Measurements from ENCODE around the gene BAMBI.

BAMBI gene

DNA sequence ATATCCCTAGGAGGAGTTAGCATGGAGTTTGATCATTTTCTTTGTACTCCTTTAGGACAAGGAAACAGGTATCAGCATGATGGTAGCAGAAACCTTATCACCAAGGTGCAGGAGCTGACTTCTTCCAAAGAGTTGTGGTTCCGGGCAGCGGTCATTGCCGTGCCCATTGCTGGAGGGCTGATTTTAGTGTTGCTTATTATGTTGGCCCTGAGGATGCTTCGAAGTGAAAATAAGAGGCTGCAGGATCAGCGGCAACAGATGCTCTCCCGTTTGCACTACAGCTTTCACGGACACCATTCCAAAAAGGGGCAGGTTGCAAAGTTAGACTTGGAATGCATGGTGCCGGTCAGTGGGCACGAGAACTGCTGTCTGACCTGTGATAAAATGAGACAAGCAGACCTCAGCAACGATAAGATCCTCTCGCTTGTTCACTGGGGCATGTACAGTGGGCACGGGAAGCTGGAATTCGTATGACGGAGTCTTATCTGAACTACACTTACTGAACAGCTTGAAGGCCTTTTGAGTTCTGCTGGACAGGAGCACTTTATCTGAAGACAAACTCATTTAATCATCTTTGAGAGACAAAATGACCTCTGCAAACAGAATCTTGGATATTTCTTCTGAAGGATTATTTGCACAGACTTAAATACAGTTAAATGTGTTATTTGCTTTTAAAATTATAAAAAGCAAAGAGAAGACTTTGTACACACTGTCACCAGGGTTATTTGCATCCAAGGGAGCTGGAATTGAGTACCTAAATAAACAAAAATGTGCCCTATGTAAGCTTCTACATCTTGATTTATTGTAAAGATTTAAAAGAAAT lies 4.8 kb downstream of the BAMBI start:
- H2AFZ ChIP-seq (ENCODE audit: low read depth, low read length): no peak overlapping the region
- no peaks in the 10 kb centered on the region for H3K9me3 ChIP-seq (ENCODE audit: control insufficient read depth, low read length)
- H2BK120ac ChIP-seq (ENCODE audit: low read depth, low read length): no peak overlapping the region
- no peak overlapping the region for H2BK12ac ChIP-seq (ENCODE audit: low read length in 2 of 2)
- H3K9ac ChIP-seq (ENCODE audit: low read length): no peak overlapping the region
- no peak overlapping the region for H3K4ac ChIP-seq (ENCODE audit: low read depth in 1 of 2, low read length in 2 of 2)
- no peak overlapping the region for H3K23ac ChIP-seq (ENCODE audit: low read length in 2 of 2)
- 70% methylated on average over 14 of the region's 14 CpGs for WGBS
- H3K27me3 ChIP-seq (ENCODE audit: control insufficient read depth in 1 of 2, insufficient read depth in 1 of 2, low read length in 2 of 2): peaks cover 0 to 13% of the 10 kb centered on the region in 2 experiments
- H2AK5ac ChIP-seq (ENCODE audit: low read length, severe bottlenecking): no peak overlapping the region
- H3K36me3 ChIP-seq (ENCODE audit: control insufficient read depth in 1 of 2, insufficient read depth in 2 of 2, low read depth in 1 of 2, low read length in 2 of 2): peaks cover 4 to 11% of the 10 kb centered on the region in 2 experiments
- H3K14ac ChIP-seq (ENCODE audit: low read length in 2 of 2): peak overlapping the region in 1 of 2 experiments; percentile 8
- no peak overlapping the region for H2BK15ac ChIP-seq (ENCODE audit: low read depth, poor library complexity, severe bottlenecking)
- peaks cover 6% of the 10 kb centered on the region for H3K4me1 ChIP-seq (ENCODE audit: control insufficient read depth, insufficient read depth, low read depth, low read length)
- no peak overlapping the region for H4K91ac ChIP-seq (ENCODE audit: low read length)
- H4K8ac ChIP-seq (ENCODE audit: low read length): no peak overlapping the region
- peaks cover 10% of the 10 kb centered on the region for H3K79me1 ChIP-seq (replicated peaks; ENCODE audit: low read length, poor library complexity, severe bottlenecking)
- H3K4me3 ChIP-seq (ENCODE audit: insufficient read depth in 1 of 2, low read depth in 1 of 2, low read length in 2 of 2): no peak overlapping the region
- no peak for DNase-seq
- H3K27ac ChIP-seq (ENCODE audit: low read length, poor library complexity, severe bottlenecking): no peak overlapping the region
- no peak overlapping the region for H2BK5ac ChIP-seq (ENCODE audit: low read depth, low read length, poor library complexity, severe bottlenecking)
- H3K4me2 ChIP-seq (ENCODE audit: low read length, poor library complexity, severe bottlenecking): no peak overlapping the region
- H3K18ac ChIP-seq (ENCODE audit: low read depth in 1 of 2, low read length in 2 of 2): peak overlapping the region in 1 of 2 experiments; percentile 11

DNA sequence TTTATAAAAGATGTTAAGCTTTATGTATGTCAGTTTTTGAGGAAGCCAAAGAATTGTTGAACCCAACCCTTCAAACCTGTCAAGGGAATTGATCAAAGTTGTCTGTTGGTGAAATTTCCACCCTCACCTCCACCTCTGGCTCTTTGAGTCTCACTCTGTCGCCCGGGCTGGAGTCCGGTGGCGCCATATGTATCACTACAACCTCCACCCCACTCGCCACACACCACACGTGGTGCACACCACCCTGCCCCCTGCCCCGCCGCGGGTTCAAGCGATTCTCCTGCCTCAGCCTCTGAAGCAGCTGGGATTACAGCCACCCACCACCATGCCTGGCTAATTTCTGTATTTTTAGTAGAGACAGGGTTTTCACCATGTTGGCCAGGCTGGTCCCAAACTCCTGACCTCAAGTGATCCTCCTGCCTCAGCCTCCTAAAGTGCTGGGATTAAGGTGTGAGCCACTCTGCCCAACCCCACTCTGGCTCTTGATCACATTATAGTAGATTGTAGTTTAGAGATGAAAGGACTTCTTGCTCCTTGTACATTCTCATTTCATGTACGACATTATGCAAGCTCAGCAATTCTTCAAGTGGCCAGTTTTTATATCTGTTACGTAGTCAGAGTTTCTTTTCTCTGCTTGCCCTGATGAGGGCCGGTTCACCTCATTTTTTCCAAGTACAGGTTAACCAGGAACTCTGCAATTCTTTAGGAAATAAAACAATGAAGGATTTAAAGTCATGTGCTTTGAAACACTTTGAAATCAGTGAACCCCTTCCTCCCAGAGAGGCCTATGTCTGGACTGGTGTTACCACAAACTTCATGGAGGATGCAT lies 7.0 kb downstream of the BAMBI start:
- Histone ChIP-seq H3K4me2 (ENCODE audit: low read length, poor library complexity, severe bottlenecking) (no peak overlapping the region), H3K27me3 (ENCODE audit: control insufficient read depth in 1 of 2, insufficient read depth in 1 of 2, low read length in 2 of 2) (no peaks in the 10 kb centered on the region), H2BK15ac (ENCODE audit: low read depth, poor library complexity, severe bottlenecking) (no peak overlapping the region), H3K23ac (ENCODE audit: low read length in 2 of 2) (peak overlapping the region in 1 of 2 experiments; percentile 40), H4K8ac (ENCODE audit: low read length) (peak overlapping the region; percentile 63), H3K4me3 (ENCODE audit: insufficient read depth in 1 of 2, low read depth in 1 of 2, low read length in 2 of 2) (no peak overlapping the region), H3K18ac (ENCODE audit: low read depth in 1 of 2, low read length in 2 of 2) (no peak overlapping the region), H3K9ac (ENCODE audit: low read length) (no peak overlapping the region), H3K79me1 (replicated peaks; ENCODE audit: low read length, poor library complexity, severe bottlenecking) (peaks cover 8% of the 10 kb centered on the region), H2BK5ac (ENCODE audit: low read depth, low read length, poor library complexity, severe bottlenecking) (no peak overlapping the region), H2BK120ac (ENCODE audit: low read depth, low read length) (no peak overlapping the region), H2AFZ (ENCODE audit: low read depth, low read length) (no peak overlapping the region), H2AK5ac (ENCODE audit: low read length, severe bottlenecking) (no peak overlapping the region), H3K14ac (ENCODE audit: low read length in 2 of 2) (no peak overlapping the region), H3K4ac (ENCODE audit: low read depth in 1 of 2, low read length in 2 of 2) (no peak overlapping the region), H3K4me1 (ENCODE audit: control insufficient read depth, insufficient read depth, low read depth, low read length) (peaks cover 3% of the 10 kb centered on the region), H3K9me3 (ENCODE audit: control insufficient read depth, low read length) (no peaks in the 10 kb centered on the region), H2BK12ac (ENCODE audit: low read length in 2 of 2) (no peak overlapping the region), H3K36me3 (ENCODE audit: control insufficient read depth in 1 of 2, insufficient read depth in 2 of 2, low read depth in 1 of 2, low read length in 2 of 2) (peaks cover 4 to 11% of the 10 kb centered on the region in 2 experiments), H4K91ac (ENCODE audit: low read length) (no peak overlapping the region), H3K27ac (ENCODE audit: low read length, poor library complexity, severe bottlenecking) (no peak overlapping the region)
- 91% methylated on average over 13 of the region's 13 CpGs for WGBS
- DNase-seq: no peak

DNA sequence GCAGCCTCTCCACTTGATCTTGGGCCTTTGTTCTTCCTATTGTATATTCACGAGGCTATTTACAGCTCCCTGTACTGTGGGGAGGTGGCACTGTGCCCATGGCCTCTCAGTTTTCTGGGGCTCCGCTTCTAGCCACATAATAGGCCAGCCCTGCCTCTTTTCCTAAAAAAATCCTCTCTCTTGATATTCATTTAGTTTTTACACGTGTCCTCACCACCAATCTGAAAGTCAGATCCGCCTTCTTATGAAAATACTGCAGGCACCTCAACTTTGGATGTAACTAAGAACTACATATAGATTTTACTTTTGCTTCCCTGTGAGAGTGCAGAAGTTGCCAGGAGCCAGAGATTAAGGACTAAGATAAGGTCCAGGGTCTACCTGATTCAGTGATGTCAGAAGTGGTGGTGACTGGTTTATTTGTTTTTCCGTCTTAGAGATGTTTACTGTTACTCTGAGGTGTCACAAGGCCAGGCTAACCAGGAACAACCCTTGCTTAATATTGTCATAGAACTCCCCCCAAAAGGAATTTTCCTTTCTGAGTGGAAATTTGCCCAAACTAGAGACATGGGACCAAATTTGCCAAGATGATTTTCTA lies 7.8 kb downstream of the BAMBI start:
- H2AFZ ChIP-seq (ENCODE audit: low read depth, low read length): no peak overlapping the region
- H2BK12ac ChIP-seq (ENCODE audit: low read length in 2 of 2): no peak overlapping the region
- peaks cover 0 to 2% of the 10 kb centered on the region in 2 experiments for H3K27me3 ChIP-seq (ENCODE audit: control insufficient read depth in 1 of 2, insufficient read depth in 1 of 2, low read length in 2 of 2)
- no peak overlapping the region for H2BK5ac ChIP-seq (ENCODE audit: low read depth, low read length, poor library complexity, severe bottlenecking)
- no peak overlapping the region for H3K23ac ChIP-seq (ENCODE audit: low read length in 2 of 2)
- peaks cover 4 to 11% of the 10 kb centered on the region in 2 experiments for H3K36me3 ChIP-seq (ENCODE audit: control insufficient read depth in 1 of 2, insufficient read depth in 2 of 2, low read depth in 1 of 2, low read length in 2 of 2)
- H3K27ac ChIP-seq (ENCODE audit: low read length, poor library complexity, severe bottlenecking): no peak overlapping the region
- no peak overlapping the region for H3K4me3 ChIP-seq (ENCODE audit: insufficient read depth in 1 of 2, low read depth in 1 of 2, low read length in 2 of 2)
- peaks cover 6% of the 10 kb centered on the region for H3K79me1 ChIP-seq (replicated peaks; ENCODE audit: low read length, poor library complexity, severe bottlenecking)
- no peak overlapping the region for H2BK120ac ChIP-seq (ENCODE audit: low read depth, low read length)
- H3K4me2 ChIP-seq (ENCODE audit: low read length, poor library complexity, severe bottlenecking): no peak overlapping the region
- no peak overlapping the region for H3K14ac ChIP-seq (ENCODE audit: low read length in 2 of 2)
- H3K18ac ChIP-seq (ENCODE audit: low read depth in 1 of 2, low read length in 2 of 2): no peak overlapping the region
- DNase-seq: peak; percentile 59
- peaks cover 3% of the 10 kb centered on the region for H3K4me1 ChIP-seq (ENCODE audit: control insufficient read depth, insufficient read depth, low read depth, low read length)
- no peak overlapping the region for H2AK5ac ChIP-seq (ENCODE audit: low read length, severe bottlenecking)
- no peaks in the 10 kb centered on the region for H3K9me3 ChIP-seq (ENCODE audit: control insufficient read depth, low read length)
- H3K9ac ChIP-seq (ENCODE audit: low read length): no peak overlapping the region
- H3K4ac ChIP-seq (ENCODE audit: low read depth in 1 of 2, low read length in 2 of 2): peak overlapping the region in 1 of 2 experiments; percentile 41
- H2BK15ac ChIP-seq (ENCODE audit: low read depth, poor library complexity, severe bottlenecking): no peak overlapping the region
- no peak overlapping the region for H4K8ac ChIP-seq (ENCODE audit: low read length)
- WGBS: 70% methylated on average over 4 of the region's 5 CpGs
- H4K91ac ChIP-seq (ENCODE audit: low read length): no peak overlapping the region

DNA sequence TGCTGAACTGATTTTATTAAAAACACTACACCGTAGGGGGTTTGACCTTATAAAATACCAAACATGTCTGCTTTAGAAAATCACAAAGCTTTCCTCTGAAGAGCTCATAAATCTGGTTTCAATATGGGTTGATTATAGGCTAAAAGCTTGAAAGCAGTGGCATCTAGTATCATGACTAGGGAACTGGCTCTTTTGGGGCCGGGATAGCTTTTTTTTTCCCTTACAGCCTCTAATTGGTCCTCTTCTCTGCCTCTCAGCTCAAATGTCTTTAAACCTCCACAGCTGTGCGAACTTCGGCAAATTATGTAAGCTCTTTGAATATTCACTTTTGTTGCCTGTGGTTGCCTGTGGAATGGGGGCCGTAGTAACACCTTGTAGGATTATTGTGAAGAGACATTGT lies 8.4 kb downstream of the BAMBI start:
- Histone ChIP-seq H2BK5ac (ENCODE audit: low read depth, low read length, poor library complexity, severe bottlenecking) (no peak overlapping the region), H4K8ac (ENCODE audit: low read length) (no peak overlapping the region), H3K4me3 (ENCODE audit: insufficient read depth in 1 of 2, low read depth in 1 of 2, low read length in 2 of 2) (no peak overlapping the region), H2BK120ac (ENCODE audit: low read depth, low read length) (no peak overlapping the region), H3K4me1 (ENCODE audit: control insufficient read depth, insufficient read depth, low read depth, low read length) (peaks cover 3% of the 10 kb centered on the region), H2AFZ (ENCODE audit: low read depth, low read length) (no peak overlapping the region), H3K9me3 (ENCODE audit: control insufficient read depth, low read length) (no peaks in the 10 kb centered on the region), H4K91ac (ENCODE audit: low read length) (no peak overlapping the region), H2AK5ac (ENCODE audit: low read length, severe bottlenecking) (no peak overlapping the region), H3K36me3 (ENCODE audit: control insufficient read depth in 1 of 2, insufficient read depth in 2 of 2, low read depth in 1 of 2, low read length in 2 of 2) (peaks cover 4 to 11% of the 10 kb centered on the region in 2 experiments), H2BK12ac (ENCODE audit: low read length in 2 of 2) (no peak overlapping the region), H3K4ac (ENCODE audit: low read depth in 1 of 2, low read length in 2 of 2) (no peak overlapping the region), H2BK15ac (ENCODE audit: low read depth, poor library complexity, severe bottlenecking) (no peak overlapping the region), H3K79me1 (replicated peaks; ENCODE audit: low read length, poor library complexity, severe bottlenecking) (peaks cover 6% of the 10 kb centered on the region), H3K23ac (ENCODE audit: low read length in 2 of 2) (no peak overlapping the region), H3K9ac (ENCODE audit: low read length) (no peak overlapping the region), H3K14ac (ENCODE audit: low read length in 2 of 2) (no peak overlapping the region), H3K27ac (ENCODE audit: low read length, poor library complexity, severe bottlenecking) (no peak overlapping the region), H3K18ac (ENCODE audit: low read depth in 1 of 2, low read length in 2 of 2) (no peak overlapping the region), H3K4me2 (ENCODE audit: low read length, poor library complexity, severe bottlenecking) (no peak overlapping the region), H3K27me3 (ENCODE audit: control insufficient read depth in 1 of 2, insufficient read depth in 1 of 2, low read length in 2 of 2) (peaks cover 0 to 6% of the 10 kb centered on the region in 2 experiments)
- 58% methylated on average over 2 of the region's 5 CpGs for WGBS
- peak; percentile 38 for DNase-seq
